ENCODE measurements around the gene NRDE2. TPM values are rescaled to one million over a fixed set of nuclear protein-coding genes. Genes with fewer than 3 reads are reported as not detected.

The NRDE2 gene
- total RNA-seq, 4 donors from 2014 or later = 6.3 to 15.4 (median 8.9) TPM

GRCh38 chr14:90321891-90322290 is 9.8 kb downstream of the NRDE2 start:
- ATAC-seq (ENCODE audit: low FRiP score) (no peak), DNase-seq (ENCODE audit: low spot score) (no peak)
- no peak for TF ChIP-seq CTCF (IDR thresholded peaks at IDR 0.05)

GRCh38 chr14:90319634-90320541 is 11.9 kb downstream of the NRDE2 start:
- TF ChIP-seq CTCF (IDR thresholded peaks at IDR 0.05) = no peak
- DNase-seq (ENCODE audit: low spot score) = no peak
- ATAC-seq (ENCODE audit: low FRiP score) = no peak

- no peak for TF ChIP-seq CTCF (IDR thresholded peaks at IDR 0.05)
- ATAC-seq (ENCODE audit: low FRiP score) (no peak), DNase-seq (ENCODE audit: low spot score) (no peak)
These were observed 12.6 kb downstream of the NRDE2 start for GRCh38 chr14:90319173-90319572.

GRCh38 chr14:90318016-90318415 is 13.7 kb downstream of the NRDE2 start:
- no peak for TF ChIP-seq CTCF (IDR thresholded peaks at IDR 0.05)
- DNase-seq (ENCODE audit: low spot score) = no peak
- no peak for ATAC-seq (ENCODE audit: low FRiP score)

- ATAC-seq (ENCODE audit: low FRiP score) (no peak), DNase-seq (ENCODE audit: low spot score) (no peak)
- no peak for TF ChIP-seq CTCF (IDR thresholded peaks at IDR 0.05)
These were observed 14.5 kb downstream of the NRDE2 start for GRCh38 chr14:90317286-90317685.

- DNase-seq (ENCODE audit: low spot score) = no peak
- ATAC-seq (ENCODE audit: low FRiP score) = no peak
- TF ChIP-seq CTCF (IDR thresholded peaks at IDR 0.05) = no peak
These were observed 23.2 kb downstream of the NRDE2 start for GRCh38 chr14:90308561-90308960.

GRCh38 chr14:90305176-90305601 is 26.6 kb downstream of the NRDE2 start:
- ATAC-seq (ENCODE audit: low FRiP score) (no peak), DNase-seq (ENCODE audit: low spot score) (no peak)
- no peak for TF ChIP-seq CTCF (IDR thresholded peaks at IDR 0.05)
